ENCODE data around the gene SHPK.

DNA sequence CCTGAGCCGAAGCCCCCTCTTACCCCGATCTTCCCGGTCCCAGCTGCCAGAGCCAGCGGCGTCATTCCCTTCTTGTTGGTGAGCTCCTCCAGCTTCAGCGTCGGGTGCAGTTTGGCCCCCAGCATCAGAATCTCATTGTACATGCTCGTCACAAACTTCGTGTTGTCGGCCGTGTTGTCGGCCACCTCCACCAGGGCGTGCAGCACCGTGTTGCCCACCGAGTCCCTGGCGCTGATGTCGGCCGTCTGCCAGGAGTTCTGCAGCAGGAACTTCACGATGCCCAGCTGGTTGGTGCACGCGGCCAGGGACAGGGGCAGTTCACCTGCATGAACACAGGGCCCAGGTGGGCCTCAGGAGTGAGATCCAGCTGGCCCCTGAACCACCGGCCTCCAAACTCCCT lies 46.3 kb downstream of the SHPK start:
- TF ChIP-seq CTCF (IDR thresholded peaks at IDR 0.05) (no peak), SMC3 (IDR thresholded peaks at IDR 0.05) (no peak), JUNB (IDR thresholded peaks at IDR 0.05) (no peak), RAD21 (conservative IDR thresholded peaks at IDR 0.05 in 1 of 2, IDR thresholded peaks at IDR 0.05 in 1 of 2) (no peak), HEYL (CRISPR knock-in tag; IDR thresholded peaks at IDR 0.05) (no peak), MYC (IDR thresholded peaks at IDR 0.05; ENCODE audit: borderline replicate concordance, low read length) (no peak), EP300 (IDR thresholded peaks at IDR 0.05) (no peak), JUN (IDR thresholded peaks at IDR 0.05) (no peak), MAZ (IDR thresholded peaks at IDR 0.05; ENCODE audit: borderline replicate concordance, low read depth, low read length) (no peak), POLR2A (IDR thresholded peaks at IDR 0.05; ENCODE audit: low read length) (no peak), NPAS2 (CRISPR knock-in tag; IDR thresholded peaks at IDR 0.05; ENCODE audit: borderline replicate concordance) (no peak), RFX5 (IDR thresholded peaks at IDR 0.05) (no peak)
- TF ChIP-seq, protein P1, sequence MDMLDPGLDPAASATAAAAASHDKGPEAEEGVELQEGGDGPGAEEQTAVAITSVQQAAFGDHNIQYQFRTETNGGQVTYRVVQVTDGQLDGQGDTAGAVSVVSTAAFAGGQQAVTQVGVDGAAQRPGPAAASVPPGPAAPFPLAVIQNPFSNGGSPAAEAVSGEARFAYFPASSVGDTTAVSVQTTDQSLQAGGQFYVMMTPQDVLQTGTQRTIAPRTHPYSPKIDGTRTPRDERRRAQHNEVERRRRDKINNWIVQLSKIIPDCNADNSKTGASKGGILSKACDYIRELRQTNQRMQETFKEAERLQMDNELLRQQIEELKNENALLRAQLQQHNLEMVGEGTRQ (IDR thresholded peaks at IDR 0.05): no peak

Data from A549 (cell line).